Stimulated activated CD4-positive, alpha-beta T cell treated with anti-CD3 and anti-CD28 coated beads, Interleukin-1b, Interleukin-23, amount 100 ng/mL, for 48 hours (primary cell): ENCODE results near the gene CTNNA3.

Experiments used
- DNase-seq: peaks from one replicate; pipeline ENCODE4 v3.0.0-alpha.2; 2020

The CTNNA3 gene

DNA sequence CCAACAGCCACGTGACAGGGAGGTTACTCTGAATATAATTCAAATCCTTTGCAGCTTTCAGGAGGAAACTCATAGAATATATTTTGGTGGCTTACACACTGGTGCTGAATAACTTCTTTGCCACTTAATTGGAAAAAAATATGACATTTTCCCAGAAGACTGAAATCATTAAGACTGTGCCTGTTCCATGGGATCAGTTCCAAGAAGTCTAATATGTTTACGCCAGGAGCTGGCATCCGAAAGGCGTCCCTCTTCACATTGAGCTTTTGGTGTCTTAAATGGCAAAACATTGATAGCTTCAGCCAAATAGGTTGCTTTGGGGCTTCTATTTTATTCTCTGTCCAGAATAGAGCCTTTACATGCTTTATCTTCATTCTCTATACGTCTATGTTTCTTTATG, 1687.8 kb downstream of the CTNNA3 start:
- DNase-seq, result no peak

DNA sequence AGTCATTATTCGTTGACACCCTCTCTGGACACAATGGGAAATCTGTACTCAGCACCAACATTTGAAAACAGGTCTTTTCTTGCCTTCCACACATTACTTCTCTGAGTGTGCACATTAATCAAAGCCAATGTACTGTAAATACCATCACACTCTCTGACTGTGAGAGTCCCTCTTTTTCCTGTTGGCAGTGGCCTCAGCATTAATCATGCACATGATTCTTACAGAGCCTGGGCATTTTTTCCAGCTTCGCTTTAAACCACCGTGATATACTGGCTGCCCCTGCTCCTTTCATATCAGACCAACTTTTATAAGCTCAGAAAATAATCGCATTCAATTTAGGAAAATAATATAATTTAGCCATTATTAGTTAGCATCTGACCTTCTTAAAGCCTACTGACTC, 1689.6 kb downstream of the CTNNA3 start:
- DNase-seq, result no peak

DNA sequence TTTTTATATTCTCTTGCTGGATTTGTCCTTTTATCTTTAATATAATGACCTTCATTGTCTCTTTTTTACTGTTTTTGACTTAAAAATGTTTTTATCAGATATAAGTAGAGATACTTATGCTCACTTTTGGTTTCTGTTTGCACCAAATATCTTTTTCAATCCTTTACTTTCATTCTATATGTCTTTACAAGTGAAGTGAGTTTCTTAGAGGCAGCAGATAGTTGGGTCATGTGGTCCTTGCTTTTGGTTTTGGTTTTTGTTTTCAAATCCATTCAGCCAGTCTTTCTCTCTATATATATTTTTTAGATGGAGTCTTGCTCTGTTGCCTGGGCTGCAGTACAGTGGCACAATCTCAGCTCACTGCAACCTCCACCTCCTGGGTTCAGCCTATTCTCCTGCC, 1702.5 kb downstream of the CTNNA3 start:
- no peak for DNase-seq

DNA sequence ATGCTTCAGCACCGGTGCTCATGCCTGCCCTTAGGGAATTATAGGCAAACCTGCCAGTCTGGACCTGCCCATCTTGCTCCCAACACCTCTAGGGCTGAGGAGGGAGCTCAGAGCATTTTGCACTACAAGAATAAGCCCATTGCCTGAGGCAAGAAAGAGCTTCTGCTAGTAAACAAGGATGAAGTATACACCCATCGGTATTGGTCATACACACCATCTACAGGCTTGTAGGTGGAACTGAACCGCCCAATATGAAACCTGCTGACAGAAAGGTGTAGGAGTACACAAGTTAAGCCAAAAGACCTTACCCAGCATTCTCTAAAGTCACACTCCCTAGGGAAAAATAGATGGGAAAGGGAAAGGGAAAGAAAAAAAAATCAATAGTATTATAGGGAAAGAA, 1727.1 kb downstream of the CTNNA3 start:
- no peak for DNase-seq

DNA sequence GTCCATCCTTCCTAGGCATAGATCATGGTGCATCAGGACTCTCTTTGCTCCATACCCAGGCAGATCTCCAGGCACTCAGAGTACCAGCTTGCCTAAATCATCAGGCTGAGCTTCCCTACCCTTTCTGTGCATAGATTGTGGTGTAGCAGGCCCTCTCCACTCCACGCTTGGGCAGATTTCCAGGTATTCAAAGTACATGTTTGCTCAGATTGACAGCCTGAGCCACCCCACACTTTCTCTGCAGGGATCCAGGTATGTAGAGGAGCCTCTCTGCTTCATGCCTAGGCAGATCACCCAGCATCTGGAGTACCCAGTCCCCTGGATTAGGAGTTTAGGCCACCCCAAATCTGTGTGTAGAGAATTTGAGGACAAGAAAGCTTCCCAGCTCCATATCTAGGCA, 1727.6 kb downstream of the CTNNA3 start:
- DNase-seq, result no peak

DNA sequence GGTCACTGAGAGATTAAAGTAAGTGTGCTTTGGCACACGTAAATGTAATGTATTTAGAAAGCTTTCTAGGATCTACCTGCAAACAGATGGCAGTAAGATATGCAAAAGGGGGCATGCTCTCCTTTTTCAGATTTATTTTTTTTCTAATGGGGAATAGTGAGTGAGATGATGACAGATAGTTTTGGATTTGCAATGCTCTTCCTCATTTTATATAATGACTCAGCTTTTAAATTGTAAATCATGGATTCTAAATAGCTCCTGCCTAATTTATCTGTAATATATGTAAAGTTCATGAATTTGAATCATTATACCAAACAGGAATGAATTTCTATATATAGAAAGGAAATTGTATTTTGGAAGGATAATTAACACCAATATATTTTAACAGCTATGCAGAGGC, 1731.8 kb downstream of the CTNNA3 start:
- no peak for DNase-seq

DNA sequence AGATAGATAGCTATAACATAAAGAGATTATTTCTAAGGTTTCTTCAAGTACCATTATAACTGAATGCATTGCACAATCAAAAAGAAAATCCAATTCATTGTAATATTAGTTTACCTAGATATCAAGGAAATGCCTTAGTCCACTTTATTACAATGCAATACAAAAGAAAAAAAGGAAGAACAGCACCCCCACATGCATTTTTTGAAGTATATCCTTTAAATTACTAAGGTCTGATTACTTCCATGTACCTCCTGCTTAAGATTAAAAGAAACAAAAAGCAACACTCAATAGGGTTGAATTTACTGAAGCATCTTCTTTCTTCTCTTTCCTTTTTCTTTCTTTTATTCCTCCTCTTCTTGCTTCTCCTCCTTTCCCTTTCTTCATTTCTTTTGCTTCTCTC, 1743.9 kb downstream of the CTNNA3 start:
- no peak for DNase-seq

DNA sequence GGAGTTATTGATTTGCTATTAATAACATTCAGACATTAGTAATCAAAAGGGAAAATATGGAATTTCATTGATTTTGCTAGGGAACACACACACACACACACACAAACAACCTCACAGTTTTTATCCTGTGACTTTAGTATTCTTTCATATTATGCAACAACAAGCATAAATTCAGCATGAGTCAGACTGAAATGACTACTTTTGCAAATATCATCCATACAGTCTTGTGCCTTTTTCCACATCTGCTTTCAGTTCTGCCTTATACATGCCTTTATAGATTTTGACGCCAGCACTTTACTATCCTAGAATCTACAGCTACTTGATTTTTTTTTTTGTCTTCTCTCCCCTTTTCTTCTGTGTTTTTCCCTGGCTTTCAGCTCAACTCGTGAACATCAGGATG, 1745.9 kb downstream of the CTNNA3 start:
- no peak for DNase-seq

DNA sequence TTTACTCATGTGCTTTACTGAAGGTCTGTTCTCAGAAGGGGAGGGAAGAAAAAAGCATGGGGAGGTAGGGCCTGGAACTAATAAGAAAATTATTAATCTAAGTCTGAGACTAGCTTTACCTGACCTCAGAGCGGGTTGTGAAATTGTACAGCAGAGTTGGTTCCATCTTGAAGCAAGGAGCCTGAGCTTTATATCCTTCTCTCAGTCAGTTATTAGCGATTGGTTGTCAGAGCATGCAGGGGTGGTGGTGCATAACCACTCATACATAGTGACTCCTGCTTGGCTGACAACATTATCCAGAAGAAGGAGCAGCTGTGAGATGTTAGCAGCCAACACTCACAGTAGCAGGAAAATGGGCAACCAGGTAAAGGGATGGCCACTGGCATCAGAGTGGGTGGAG, 1746.5 kb downstream of the CTNNA3 start:
- no peak for DNase-seq

DNA sequence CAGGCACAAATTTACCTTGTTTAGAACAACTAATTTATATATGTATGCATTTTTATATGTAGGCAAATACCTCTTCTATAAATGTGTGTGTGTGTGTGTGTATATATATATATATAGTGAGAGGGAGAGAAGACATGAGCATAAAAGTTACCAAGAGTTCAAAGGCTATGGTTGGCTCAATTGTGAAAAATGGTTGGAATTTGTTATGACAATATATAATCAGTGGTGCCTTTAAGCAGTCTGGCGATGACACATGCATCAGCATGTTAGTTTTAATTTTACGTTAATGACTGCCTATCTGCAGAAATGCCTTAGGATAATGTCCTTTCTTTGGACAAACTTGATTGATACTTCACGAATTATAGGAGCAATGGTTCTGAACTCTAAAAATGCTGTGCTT, 1750.9 kb downstream of the CTNNA3 start:
- DNase-seq, result no peak

DNA sequence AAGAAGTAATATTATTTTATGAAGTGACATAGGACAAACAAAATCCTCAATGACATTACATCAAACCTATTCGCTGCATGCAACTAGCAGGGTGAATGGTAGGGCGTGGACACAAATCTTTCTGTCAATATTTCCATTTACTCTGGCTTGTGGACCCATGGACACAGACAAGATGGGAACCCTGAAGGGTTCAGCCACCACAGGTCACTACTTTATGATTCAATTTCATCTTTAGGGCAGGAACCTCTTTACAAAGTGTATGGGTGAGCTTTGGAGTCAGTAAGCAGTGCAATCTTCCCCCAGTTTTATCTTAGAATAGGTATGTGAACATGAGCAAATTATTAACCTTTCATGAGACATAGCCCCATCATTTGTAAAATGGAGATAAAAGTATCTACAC, 1752.5 kb downstream of the CTNNA3 start:
- no peak for DNase-seq

DNA sequence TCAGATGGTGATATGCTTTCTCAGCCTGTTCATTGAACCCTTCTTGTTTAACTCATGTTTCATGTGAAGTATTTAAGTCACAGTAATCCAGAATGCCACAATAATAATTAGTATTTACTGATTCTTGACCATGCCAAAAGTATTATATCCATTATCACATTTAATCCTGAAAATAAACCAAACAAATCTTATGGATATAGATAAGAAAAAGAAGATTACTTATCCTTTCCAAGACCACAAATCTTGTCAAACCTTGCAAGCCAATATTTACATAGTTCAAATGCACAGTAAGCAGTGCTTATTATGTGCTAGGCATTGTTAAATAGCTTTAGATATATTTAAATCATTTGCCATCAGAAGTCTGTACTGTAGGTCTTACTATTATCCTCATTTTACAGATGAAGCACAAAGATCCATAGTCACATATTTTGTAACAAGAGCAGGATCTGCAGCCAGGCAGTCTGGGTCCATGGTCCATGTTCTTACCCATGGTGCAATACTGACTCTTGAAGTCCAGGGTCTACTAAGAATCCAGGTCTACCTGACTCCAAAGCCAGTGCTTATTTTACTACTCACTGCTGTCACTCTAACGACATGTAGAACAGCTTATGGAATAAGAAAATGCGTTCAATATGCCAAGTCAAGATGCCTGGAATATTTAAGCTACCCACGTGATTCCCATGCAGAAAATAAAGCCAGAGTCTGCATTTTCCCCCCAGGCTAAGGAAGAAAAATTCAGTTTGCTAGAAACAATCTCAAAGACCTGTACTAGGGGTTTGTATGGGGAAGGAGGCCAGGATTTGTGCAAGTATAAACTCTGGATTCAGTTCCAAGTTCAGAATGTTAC, 1755.0 kb downstream of the CTNNA3 start:
- no peak for DNase-seq

DNA sequence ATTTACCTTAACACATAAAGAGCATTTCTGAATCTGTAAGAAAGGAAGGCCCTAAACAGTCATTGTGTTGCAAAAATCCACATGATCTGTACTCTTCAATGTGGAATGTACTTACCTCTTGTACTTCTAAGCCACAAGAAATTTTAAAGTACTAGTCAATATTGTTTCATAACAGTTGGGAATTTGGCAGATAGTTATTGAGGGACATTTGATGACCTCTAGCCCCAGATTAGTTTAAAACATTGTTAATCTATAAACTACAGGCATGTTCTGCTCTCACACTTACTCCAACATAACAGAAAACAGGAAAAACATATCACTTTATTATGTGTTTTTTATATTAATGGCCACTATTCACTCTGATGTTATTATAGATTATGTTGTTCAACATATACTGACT, 1755.9 kb downstream of the CTNNA3 start:
- no peak for DNase-seq

DNA sequence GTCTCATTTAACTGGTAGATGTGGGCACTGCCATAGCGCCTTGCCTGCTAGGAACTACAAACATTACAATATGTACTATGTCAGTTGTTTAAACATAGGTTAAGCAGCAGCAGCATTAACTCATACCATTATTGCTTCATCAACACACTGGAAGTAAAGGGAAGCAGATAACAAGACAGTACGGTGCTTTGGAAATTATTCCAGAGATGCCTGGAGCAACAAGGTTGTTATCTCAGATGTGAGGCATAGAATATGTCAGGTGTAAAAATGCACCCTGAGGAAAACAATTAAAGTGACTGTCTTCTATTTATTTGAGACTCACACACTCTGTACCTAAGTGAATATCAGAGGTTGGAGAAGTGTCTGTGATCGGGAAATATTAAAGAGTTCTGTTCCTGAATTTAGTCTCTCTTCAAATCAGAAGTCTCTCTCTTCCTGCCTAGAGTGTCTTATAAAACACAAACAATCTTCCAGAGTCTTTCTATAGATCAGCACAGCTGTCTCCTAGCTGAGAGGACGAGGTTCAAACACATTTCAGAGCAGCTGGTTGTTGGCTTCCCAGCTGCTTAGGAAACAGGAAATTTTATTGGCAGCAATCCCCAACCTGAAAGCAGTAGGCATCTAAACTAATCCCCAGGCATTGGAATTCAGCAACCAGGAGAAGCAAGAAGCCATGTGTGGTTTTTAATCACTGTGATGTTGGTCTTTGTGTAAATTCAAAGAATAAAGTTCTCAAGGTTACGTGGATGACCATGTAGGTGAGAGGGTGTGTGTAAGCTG, 1764.5 kb downstream of the CTNNA3 start:
- DNase-seq, result no peak

DNA sequence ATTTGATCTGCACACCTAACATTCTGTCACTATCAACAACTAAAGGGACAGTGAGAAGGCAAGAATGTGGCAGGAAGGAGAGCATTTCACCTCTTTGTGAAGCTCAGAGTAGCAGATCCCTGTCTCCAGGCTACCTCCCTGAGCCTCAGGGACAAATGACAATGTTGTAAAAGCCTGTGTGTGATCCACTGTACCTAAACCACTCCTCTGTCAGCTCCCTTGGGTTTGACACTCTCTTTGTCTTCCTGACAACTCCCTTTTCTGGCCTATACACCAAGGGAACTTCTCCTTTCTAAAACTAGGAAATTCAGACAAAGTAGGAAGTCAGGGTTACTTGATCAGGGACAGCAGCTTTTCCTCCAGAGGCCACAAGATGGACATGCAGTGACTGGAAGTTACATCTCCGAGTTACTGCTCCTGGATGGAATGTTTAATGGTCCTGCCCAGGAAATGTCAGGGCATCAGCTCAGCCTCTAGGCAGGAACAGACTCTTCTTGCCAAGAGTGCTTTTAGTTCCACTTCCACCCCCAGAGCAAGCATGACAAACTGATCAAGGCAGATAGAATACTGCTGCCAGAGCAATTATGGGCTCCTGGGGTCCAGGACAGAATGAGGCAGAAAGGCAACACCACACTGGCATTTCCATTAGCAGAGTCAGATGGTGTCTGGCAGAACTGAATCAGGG, 1784.7 kb downstream of the CTNNA3 start:
- DNase-seq, result no peak

DNA sequence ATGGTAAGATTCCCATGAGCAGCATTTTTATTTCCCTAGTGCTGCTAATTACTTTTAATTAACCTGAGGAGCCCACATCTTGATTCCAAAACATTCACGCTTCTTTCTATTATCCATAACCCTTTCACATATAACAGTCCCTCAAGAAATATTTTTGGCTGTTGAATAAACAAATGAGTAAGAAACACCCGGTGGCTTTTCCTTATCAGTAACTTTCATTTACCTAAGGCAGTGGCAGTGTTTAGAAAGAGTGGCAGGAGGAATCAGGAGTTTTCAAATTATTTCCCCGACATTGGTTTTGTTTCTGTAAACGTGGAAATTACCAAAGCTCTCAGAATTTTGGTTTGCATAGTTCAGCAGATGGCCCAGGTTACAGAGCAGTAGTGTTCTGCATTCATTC, 1785.8 kb downstream of the CTNNA3 start:
- no peak for DNase-seq

DNA sequence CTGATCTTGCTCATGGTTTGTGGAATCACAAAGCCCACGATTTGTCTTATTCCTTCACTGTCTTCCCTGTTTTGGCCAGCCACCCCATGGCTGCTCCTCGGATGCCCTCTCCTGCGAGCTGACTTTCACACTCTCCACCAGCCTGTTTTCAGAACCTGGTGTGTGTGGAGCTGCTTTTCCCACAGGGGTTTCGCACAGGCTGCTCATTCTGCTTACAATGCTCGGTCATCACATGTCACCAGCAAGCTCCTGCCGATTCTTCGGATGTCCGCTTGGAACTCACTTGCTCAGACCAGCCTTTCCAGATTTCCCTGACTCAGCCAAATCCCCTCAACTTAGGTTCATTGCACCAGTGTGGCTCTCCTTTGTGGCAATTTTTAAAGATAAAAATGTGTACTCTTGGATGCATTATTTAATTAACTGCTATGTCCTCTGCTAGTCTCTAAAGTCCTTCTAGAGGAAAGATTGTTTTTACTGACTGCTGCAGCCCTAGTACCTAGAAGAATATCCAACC, 1788.7 kb downstream of the CTNNA3 start:
- DNase-seq, result no peak

DNA sequence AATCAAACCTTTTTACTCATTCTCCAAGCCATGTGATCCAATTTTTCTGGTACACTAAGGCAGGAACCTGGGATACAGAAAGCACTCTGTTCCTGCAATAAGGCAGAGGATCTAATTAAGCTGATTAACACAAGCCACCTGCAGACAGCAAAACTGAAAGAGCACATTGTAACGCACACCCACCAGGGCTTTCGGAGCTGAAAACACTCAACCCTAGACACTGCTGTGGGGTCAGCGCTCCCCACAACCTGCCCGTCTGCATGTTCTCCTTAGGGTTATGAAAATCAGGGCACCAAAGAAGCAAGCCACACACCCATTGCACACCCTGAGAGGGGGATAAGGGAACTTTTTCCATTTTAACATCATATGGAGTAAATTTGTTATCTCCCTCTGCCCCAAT, 1792.4 kb downstream of the CTNNA3 start:
- no peak for DNase-seq

DNA sequence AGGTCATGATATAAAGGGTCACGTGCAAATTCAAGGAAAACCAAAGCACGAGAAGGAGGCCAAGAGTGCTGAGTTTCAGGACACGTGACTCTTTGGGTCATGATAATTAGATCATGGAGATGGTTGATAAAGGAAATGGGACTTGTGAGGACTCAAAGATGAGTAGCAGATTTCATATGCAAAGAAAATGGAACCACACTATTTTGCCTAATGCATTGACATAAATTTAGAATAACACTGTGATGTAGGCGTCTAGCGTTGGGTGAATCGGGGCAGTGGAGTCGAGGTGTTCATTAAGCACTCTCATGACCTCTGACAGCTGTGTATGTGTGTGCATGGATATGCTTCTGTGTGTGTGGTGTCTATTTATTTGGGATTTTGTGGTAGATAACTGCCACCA, 1795.7 kb downstream of the CTNNA3 start:
- no peak for DNase-seq

DNA sequence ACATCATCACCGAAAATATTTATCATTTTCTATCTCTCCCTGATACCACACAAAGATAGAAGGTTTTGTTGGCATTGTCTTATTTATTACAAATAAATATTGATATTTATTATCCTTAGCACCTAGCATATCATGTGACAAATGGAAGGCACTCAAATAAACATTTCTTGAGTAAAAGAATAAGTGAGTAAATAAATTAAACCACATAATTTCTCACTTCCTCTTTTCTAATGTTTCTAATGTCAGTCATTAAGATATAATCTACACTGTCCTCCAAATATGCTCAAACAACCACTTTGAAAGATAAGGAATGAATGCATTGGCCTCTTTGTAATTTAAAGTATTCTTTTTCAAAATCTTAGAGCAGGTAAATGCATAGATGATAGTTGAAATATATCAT, 1797.9 kb downstream of the CTNNA3 start:
- DNase-seq, result no peak

DNA sequence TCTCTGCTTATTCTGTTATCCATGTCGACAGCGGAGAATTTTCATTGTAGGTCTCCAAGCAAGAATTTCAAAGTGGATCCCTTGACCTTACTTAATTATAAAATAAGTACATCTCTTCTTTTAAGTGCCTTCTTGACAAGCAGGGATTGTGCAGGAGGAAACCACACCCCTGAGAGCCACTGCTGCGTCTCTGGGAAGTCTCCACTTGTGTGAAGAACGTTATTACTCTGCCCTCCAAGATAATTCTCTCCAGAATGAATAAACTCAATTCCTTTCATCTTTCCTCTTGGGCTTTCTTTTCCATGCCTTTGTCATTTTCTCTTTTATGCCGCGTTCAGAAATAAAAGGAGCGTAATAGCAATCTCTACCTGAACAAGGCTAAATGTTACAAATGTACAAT, 1801.0 kb downstream of the CTNNA3 start:
- DNase-seq, result no peak

DNA sequence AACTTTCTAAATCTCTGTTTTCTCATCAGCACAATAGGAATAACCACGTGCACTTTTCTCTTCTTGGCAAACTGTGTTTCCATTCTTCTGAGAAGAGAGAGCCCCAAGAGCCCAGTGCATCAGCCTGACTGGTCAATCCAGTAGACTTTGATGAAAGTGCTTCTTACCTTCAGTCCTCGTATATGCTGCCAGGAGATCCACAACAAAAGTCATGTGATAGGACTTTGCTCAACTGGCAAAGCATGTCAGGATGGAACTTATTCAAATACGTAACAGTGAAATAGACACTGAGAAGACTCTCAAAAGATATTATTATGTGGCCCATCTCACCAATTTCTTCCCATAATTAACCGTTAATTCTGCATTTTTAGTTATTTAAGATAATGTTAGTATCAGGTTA, 1801.6 kb downstream of the CTNNA3 start:
- DNase-seq, result no peak

DNA sequence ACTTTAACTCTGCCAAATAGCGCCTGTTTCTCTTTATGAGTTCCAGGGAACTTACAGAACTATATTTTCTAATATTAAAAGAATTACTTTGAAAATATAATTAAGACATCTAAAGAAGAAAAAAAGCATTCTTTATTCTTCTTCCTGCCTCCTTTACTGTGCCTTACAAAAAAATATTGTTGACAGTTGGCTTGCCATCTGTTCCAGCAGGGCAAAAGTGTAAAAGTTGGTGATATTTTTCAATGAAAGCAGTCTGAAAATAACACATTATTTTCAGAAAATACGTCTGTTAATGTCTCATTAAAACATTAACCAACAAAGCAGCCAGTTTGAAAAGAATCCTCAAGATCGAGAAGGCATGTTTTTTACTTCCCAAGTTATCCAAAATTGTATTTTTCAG, 1802.3 kb downstream of the CTNNA3 start:
- no peak for DNase-seq

DNA sequence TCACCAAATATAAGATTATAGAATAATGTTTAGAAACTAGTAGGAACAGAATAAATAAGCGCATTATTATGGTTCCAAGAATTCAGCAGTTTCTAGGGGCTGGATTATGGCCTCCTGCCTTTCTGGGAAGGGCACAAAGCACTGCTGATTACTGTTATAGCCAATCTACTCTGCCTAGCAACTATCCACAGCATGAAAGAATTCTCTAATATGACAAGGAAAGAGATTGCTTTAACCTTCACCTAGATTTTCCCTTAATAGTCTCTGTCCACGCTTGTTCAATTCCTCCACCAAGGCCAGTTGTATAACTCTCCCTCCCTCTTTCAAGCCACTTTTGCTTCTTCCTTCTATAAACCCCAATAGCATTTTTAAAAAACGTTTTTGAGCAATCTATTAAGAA, 1803.7 kb downstream of the CTNNA3 start:
- no peak for DNase-seq
